ENCODE results near the gene CAMP. TPM values are rescaled to one million over a fixed set of nuclear protein-coding genes. Genes with fewer than 3 reads are reported as not detected.

CAMP gene
- total and polyA plus RNA-seq, 2 of the 13 experiments (the other 11 are each of a cell fraction or from before 2014, with no cell fraction given) = not detected

DNA sequence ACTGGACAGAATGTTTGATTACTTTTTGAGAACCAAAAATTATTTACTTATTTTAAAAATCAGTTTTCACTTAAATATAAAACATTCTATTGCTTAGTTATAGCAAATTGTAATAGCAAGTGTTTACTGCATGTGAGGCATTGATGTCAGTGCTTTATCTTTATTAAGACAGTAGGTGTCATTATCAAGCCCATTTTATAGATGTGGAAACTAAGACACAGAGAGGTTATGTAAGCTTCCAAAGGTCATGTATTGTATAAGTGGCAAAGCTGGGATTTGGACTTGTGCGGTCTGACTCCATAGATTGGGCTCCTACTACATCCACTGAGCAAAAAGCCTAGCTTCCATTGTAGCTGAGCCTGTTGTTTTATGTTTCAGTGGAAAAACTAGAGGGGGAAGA, 35.2 kb downstream of the CAMP start:
- no peaks in the 10 kb centered on the region; the same call in 1 of the 2 replicates for H3K9me3 ChIP-seq (ENCODE audit: low read length)
- H3K4me2 ChIP-seq (ENCODE audit: low read depth, low read length) = no peak overlapping the region
- 87% methylated on average over 1 of the region's 1 CpG for WGBS (ENCODE audit: low lambda C conversion rate)
- in situ Hi-C loops (cut with HindIII; ENCODE audit: extremely low pct_ligation_motif_present, low pct_unique_long_range_greater_than_20kb) = no loop called here
- ChIA-PET POLR2A (no interaction called here), CTCF (ENCODE audit: low intra/inter-chr PET ratio, low total read pairs) (no interaction called here)
- no peak overlapping the region for H3K9ac ChIP-seq (ENCODE audit: insufficient read depth, low read depth, low read length)
- H2AFZ ChIP-seq (ENCODE audit: low read length) = no peak overlapping the region
- FAIRE-seq (no peak), ATAC-seq (no peak), DNase-seq (ENCODE audit: low spot score) (no peak)
- H3K4me1 ChIP-seq (ENCODE audit: insufficient read depth, low read length) = no peaks in the 10 kb centered on the region
- H3K79me2 ChIP-seq (ENCODE audit: insufficient read depth, low read length) = no peaks in the 10 kb centered on the region
- intact Hi-C loops (cut with micrococcal nuclease; ENCODE audit: unreplicated experiment) = no loop called here
- TF ChIP-seq, protein P1, sequence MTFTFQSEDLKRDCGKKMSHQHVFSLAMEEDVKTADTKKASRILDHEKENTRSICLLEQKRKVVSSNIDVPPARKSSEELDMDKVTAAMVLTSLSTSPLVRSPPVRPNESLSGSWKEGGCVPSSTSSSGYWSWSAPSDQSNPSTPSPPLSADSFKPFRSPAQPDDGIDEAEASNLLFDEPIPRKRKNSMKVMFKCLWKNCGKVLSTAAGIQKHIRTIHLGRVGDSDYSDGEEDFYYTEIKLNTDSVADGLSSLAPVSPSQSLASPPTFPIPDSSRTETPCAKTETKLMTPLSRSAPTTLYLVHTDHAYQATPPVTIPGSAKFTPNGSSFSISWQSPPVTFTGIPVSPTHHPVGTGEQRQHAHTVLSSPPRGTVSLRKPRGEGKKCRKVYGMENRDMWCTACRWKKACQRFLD (CRISPR knock-in tag; IDR thresholded peaks at IDR 0.05; ENCODE audit: borderline replicate concordance) = no peak
- peak; percentile 85 for TF ChIP-seq ZNF629 (CRISPR knock-in tag; conservative IDR thresholded peaks at IDR 0.05)
- no peaks in the 10 kb centered on the region for H4K20me1 ChIP-seq (ENCODE audit: insufficient read depth, low read length)
- H3K36me3 ChIP-seq (replicated peaks in 1 of 2; ENCODE audit: control insufficient read depth in 1 of 2, insufficient read depth in 2 of 2, low read length in 2 of 2) = peaks cover 7 to 28% of the 10 kb centered on the region in 2 experiments; a peak in 4 of 5 replicates
- H3K27me3 ChIP-seq (ENCODE audit: control insufficient read depth in 1 of 2, insufficient read depth in 2 of 2, low read length in 2 of 2) = no peaks in the 10 kb centered on the region
- no peak overlapping the region for H3K4me3 ChIP-seq (replicated peaks in 1 of 3; ENCODE audit: insufficient read depth in 1 of 3, low read depth in 2 of 3, low read length in 3 of 3)
- no TSS peak for BruUV-seq (replicated peaks)
- H3K27ac ChIP-seq (ENCODE audit: extremely low read length, insufficient read depth, low read length) = no peak overlapping the region

GRCh38 chr3:48267782-48268181, 44.5 kb downstream of the CAMP start:
- Histone ChIP-seq H3K79me2 (ENCODE audit: insufficient read depth, low read length) (no peaks in the 10 kb centered on the region), H3K27ac (ENCODE audit: extremely low read length, insufficient read depth, low read length) (no peak overlapping the region), H3K4me2 (ENCODE audit: low read depth, low read length) (no peak overlapping the region), H4K20me1 (ENCODE audit: insufficient read depth, low read length) (no peaks in the 10 kb centered on the region), H3K9me3 (ENCODE audit: low read length) (no peaks in the 10 kb centered on the region), H2AFZ (ENCODE audit: low read length) (no peak overlapping the region), H3K9ac (ENCODE audit: insufficient read depth, low read depth, low read length) (no peak overlapping the region), H3K36me3 (replicated peaks in 1 of 2; ENCODE audit: control insufficient read depth in 1 of 2, insufficient read depth in 2 of 2, low read length in 2 of 2) (peaks cover 5 to 24% of the 10 kb centered on the region in 2 experiments; a peak in 4 of 5 replicates), H3K27me3 (ENCODE audit: control insufficient read depth in 1 of 2, insufficient read depth in 2 of 2, low read length in 2 of 2) (no peaks in the 10 kb centered on the region), H3K4me1 (ENCODE audit: insufficient read depth, low read length) (no peaks in the 10 kb centered on the region), H3K4me3 (replicated peaks in 1 of 3; ENCODE audit: insufficient read depth in 1 of 3, low read depth in 2 of 3, low read length in 3 of 3) (no peak overlapping the region)
- WGBS (ENCODE audit: low lambda C conversion rate) = 89% methylated on average over 2 of the region's 2 CpGs
- no TSS peak for BruUV-seq (replicated peaks)
- intact Hi-C loops (cut with micrococcal nuclease; ENCODE audit: unreplicated experiment) (no loop called here), in situ Hi-C loops (cut with HindIII; ENCODE audit: extremely low pct_ligation_motif_present, low pct_unique_long_range_greater_than_20kb) (no loop called here)
- ATAC-seq (no peak), FAIRE-seq (no peak), DNase-seq (ENCODE audit: low spot score) (no peak)
- TF ChIP-seq BCLAF1 (IDR thresholded peaks at IDR 0.05) = no peak
- ChIA-PET POLR2A (no interaction called here), CTCF (ENCODE audit: low intra/inter-chr PET ratio, low total read pairs) (no interaction called here)

All from HepG2 (cell line).